Stimulated activated CD4-positive, alpha-beta T cell treated with anti-CD3 and anti-CD28 coated beads, Interleukin-15, amount 100 ng/mL, for 48 hours (primary cell): ENCODE results near the gene ASAP2.

Experiments used
- DNase-seq, 2 donors: peaks; one replicate each; pipeline ENCODE4 v3.0.0-alpha.2; 2020; ENCODE audit warnings: low read depth in 2 of 2

ASAP2 gene

GRCh38 chr2:9345997-9346396 lies 139.4 kb downstream of the ASAP2 start:
- DNase-seq = no peak

- DNase-seq = no peak
Observed at GRCh38 chr2:9346885-9347284, 140.3 kb downstream of the ASAP2 start.

- no peak for DNase-seq
Observed at GRCh38 chr2:9347411-9347881, 140.8 kb downstream of the ASAP2 start.

- no peak for DNase-seq
Observed at GRCh38 chr2:9354318-9354717, 147.7 kb downstream of the ASAP2 start.

GRCh38 chr2:9355270-9355669 lies 148.7 kb downstream of the ASAP2 start:
- DNase-seq = no peak

- DNase-seq = no peak
Observed at GRCh38 chr2:9355716-9356115, 149.1 kb downstream of the ASAP2 start.

- no peak for DNase-seq
Observed at GRCh38 chr2:9356261-9356660, 149.6 kb downstream of the ASAP2 start.

- no peak for DNase-seq
Observed at GRCh38 chr2:9358846-9359245, 152.2 kb downstream of the ASAP2 start.

- no peak for DNase-seq
Observed at GRCh38 chr2:9359463-9359862, 152.9 kb downstream of the ASAP2 start.

GRCh38 chr2:9360110-9360509 lies 153.5 kb downstream of the ASAP2 start:
- no peak for DNase-seq

- DNase-seq = no peak
Observed at GRCh38 chr2:9360701-9361100, 154.1 kb downstream of the ASAP2 start.

- DNase-seq = no peak
Observed at GRCh38 chr2:9364373-9364772, 157.8 kb downstream of the ASAP2 start.

GRCh38 chr2:9364791-9365497 lies 158.3 kb downstream of the ASAP2 start:
- DNase-seq = no peak

- no peak for DNase-seq
Observed at GRCh38 chr2:9365498-9366019, 158.9 kb downstream of the ASAP2 start.

GRCh38 chr2:9366026-9366425 lies 159.4 kb downstream of the ASAP2 start:
- DNase-seq = no peak

- peak; percentile 16 to 31 for DNase-seq
Observed at GRCh38 chr2:9370746-9371145, 164.1 kb downstream of the ASAP2 start.

GRCh38 chr2:9373047-9373446 lies 166.4 kb downstream of the ASAP2 start:
- no peak for DNase-seq

- DNase-seq = no peak
Observed at GRCh38 chr2:9373476-9373875, 166.9 kb downstream of the ASAP2 start.

GRCh38 chr2:9374071-9374730 lies 167.6 kb downstream of the ASAP2 start:
- no peak for DNase-seq

GRCh38 chr2:9375857-9376428 lies 169.3 kb downstream of the ASAP2 start:
- DNase-seq = no peak

- no peak for DNase-seq
Observed at GRCh38 chr2:9377461-9378097, 171.0 kb downstream of the ASAP2 start.
